GM18505 (cell line): ENCODE data around the gene HS3ST1.
A peak's percentile ranks its signal among the peaks of the same experiment; 100 is the strongest.

ENCODE experiments used
- ATAC-seq: cut with Tn5 transposase; IDR thresholded peaks from one replicate; pipeline ENCODE4 v1.9.1; 2021; ENCODE audit not compliant: unreplicated experiment
- POLR2A ChIP-seq: IDR thresholded peaks from 4 replicates; pipeline ENCODE4 v1.6.1; 2011; ENCODE audit warnings: borderline replicate concordance; ENCODE audit not compliant: insufficient read depth, insufficient read length; ENCODE audit errors: extremely low read depth

HS3ST1 gene

DNA sequence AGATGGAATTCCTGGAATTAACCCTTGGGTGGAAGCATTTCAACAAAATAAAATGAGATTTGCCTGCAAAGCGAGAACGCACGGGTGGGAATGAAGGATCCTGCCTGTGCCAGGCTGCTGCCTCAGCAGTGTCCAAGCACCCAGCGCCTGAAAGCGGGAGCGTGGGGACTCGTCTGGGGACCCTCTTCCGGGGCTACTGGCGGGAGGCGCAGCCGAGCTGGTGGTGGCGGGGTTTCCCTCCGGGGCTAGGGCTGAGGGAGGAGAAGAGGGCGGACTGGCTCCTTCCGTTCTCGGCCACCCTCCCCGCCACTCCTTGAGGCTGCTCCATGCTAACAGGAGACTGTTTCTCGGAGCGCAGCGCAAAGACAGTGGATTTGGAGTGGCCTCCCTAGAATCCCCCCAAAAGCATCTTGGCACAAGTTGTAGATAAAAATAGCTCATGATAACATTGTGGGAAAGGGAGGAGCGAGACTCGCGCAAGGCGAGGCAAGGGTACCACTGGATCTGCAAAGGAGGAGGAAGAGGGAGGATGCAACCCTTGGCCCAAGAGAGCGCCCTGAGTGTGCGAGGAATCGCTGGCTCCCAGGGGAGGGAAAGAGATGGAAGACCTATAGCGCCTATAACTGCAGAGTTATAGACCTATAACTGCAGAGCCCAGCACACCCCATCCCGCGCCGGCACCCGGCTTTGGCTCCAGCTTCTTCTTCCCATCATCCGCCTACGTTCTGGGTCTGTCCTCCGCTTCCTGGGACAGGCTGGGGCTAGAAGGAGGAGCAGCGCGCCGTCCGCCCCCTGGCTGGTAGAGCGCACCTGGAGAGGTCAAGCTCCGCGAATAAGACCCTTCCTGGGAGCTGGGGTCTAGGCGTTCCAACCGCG, 1.3 kb downstream of the HS3ST1 start:
- no peak for ATAC-seq

GRCh38 chr4:11426731-11427120, 2.0 kb downstream of the HS3ST1 start:
- ATAC-seq: no peak
- no peak for TF ChIP-seq POLR2A

More for the DNA sequence above, 1.3 kb downstream of the HS3ST1 start:
- no peak for TF ChIP-seq POLR2A

- no peak for TF ChIP-seq POLR2A
- ATAC-seq: no peak
These were observed 2.7 kb downstream of the HS3ST1 start for GRCh38 chr4:11426003-11426402.

DNA sequence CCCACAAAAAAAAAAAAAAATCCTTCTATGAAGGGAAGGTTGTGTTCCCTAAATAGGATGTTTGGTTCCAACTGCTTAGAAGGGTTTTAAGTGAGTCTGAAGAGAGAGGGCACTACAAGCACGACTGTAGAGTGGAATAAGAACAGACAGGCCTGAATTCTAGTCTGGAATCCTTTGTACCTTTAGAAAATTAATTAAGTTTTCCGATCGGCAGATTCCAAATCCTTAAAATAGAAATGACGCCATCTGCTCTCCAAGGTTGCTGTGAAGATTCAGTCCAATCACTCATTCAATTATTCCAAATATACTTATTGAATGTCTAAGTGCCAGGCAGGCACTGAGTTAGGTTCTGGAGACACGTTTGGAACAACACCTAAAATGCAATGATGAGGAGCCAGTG, 3.8 kb downstream of the HS3ST1 start:
- no peak for ATAC-seq
- no peak for TF ChIP-seq POLR2A

DNA sequence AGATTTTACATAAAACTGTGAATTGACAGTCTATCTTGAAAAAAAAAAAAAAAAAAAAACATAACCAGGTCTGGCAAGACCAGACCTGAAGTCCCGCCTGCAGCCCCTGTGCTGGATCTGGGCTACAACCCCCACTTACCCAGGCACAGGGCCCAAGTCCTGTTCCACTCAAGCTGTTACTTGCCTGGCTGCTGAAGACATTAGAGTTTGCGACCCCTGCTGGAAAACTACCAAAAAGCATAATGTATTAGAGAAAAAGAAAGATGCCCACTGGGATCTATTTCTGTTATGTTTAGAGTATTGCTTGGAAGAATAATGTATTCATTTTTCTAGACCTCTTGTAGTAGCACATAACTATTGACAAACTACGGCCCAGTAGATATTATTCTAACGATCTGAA, 4.7 kb downstream of the HS3ST1 start:
- no peak for TF ChIP-seq POLR2A
- ATAC-seq: no peak

- ATAC-seq: no peak
- TF ChIP-seq POLR2A: no peak
These were observed 5.2 kb downstream of the HS3ST1 start for GRCh38 chr4:11423465-11423864.

GRCh38 chr4:11421116-11421515, 7.6 kb downstream of the HS3ST1 start:
- ATAC-seq: no peak
- no peak for TF ChIP-seq POLR2A

DNA sequence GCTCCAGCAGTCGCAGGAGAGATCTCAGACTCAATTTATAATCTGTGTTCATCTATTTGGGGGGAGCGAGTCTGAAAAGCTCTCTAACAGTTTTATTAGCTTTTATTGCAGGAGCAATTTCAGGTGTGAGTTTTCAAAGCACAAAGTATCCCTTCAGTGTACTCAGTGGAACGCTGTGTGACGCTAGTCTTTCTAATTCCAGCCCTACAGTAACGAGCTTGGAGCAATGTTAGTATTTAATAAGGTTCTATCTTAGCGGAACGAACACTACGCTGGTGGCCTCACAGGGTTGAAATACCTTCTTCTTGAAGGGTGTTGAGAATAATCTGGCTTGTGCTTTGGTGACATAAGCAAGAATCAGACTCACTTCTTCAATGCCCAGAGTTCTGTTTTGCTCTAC, 8.4 kb downstream of the HS3ST1 start:
- no peak for TF ChIP-seq POLR2A

DNA sequence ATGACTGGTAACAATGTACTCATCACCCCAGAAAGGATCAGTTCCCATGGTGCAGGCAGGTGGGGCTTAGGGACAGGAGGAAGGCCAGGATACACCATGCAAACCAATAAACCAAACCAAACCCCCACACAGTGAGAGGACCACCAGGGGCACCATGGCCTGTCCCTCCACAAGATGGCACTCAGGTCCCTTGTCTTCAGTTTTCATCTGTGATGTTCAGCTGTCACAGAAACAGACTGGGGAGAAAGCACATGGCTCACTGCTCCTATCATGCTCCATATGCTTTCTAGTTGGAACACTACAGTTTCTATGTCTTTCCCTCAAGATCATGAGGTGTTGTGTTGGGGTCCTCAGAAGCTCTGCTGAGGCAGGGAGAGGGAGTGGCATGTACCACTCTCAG, 10.1 kb downstream of the HS3ST1 start:
- no peak for TF ChIP-seq POLR2A
- no peak for ATAC-seq

More for the DNA sequence above, 8.4 kb downstream of the HS3ST1 start:
- ATAC-seq: no peak

DNA sequence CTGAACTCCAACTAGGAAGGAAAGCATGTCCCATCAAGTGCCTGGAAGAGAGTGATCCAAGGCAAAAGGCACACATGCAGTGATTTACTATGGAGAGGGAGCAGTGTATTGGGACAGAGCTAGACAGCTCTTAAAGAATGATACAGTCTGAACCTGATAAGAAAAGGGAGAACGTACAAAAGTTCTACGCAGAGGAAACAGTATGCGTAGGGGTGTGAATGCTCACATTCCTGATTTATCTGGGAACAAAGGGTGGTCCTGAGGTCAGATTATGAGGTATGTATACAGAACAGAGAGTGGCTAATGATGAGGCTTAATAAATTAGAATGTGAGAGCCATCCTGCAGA, 12.0 kb downstream of the HS3ST1 start:
- ATAC-seq: no peak
- no peak for TF ChIP-seq POLR2A

- no peak for TF ChIP-seq POLR2A
- ATAC-seq: peak; percentile 38
These were observed 12.5 kb downstream of the HS3ST1 start for GRCh38 chr4:11416071-11416766.

DNA sequence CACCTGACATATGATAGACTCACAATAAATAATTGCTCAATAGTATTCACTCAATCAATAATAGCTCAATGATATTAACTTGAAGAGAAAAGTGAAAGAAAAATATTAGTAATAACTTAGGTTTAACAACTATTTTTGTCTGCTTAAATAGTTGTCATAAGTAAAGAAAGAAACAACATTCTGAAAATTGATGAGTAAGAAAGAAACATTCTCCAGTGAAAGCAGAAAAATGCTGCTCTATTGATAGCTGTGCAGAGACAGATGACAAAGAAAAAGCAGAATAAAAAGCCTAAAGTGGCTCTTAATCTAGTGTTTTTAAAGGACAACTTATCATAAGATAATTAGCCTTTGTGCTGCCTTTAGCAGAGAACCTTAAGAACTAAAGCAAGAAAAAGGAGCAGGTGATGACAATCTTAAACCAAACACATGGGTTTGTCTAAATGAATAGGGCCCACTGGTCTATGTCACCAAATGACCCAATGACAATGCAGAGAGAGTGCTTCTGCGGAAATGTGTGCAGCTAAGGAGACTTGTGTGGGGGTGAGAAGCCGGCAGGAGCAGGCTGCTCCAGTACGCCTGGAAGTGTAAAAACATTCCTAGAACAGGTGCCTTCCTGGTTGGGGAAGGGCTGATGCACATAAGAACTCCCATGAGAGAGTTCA, 13.2 kb downstream of the HS3ST1 start:
- TF ChIP-seq POLR2A: no peak
- ATAC-seq: peak; percentile 62

GRCh38 chr4:11412211-11412610, 16.5 kb downstream of the HS3ST1 start:
- TF ChIP-seq POLR2A: no peak
- no peak for ATAC-seq
